OCI-LY1 (cell line): ENCODE data around the gene GPRIN3.

Experiments used
- CTCF ChIP-seq: fragments of 200-600 bp; sonication (generic), shearing (Covaris generic); IDR thresholded peaks from 2 replicates; pipeline ENCODE4 v1.5.1; 2017; ENCODE audit warnings: mild to moderate bottlenecking, antibody characterized with exemption, low read length, moderate library complexity, mixed read lengths
- EZH2 ChIP-seq: fragments of 200-600 bp; sonication (generic), shearing (Covaris generic); IDR thresholded peaks from 2 replicates; pipeline ENCODE4 v1.8.0; 2017; ENCODE audit warnings: borderline replicate concordance, mixed run types, mild to moderate bottlenecking, antibody characterized with exemption, low read length, moderate library complexity, mixed read lengths

- no peak for TF ChIP-seq CTCF
- TF ChIP-seq EZH2: no peak
Observed at GRCh38 chr4:89196056-89196674, 111.4 kb downstream of the GPRIN3 start.
